Naive thymus-derived CD4-positive, alpha-beta T cell (primary cell): ENCODE measurements around the gene BCL2L1. TPM values are rescaled to one million over a fixed set of nuclear protein-coding genes. Genes with fewer than 3 reads are reported as not detected.
A peak's percentile ranks its signal among the peaks of the same experiment; 100 is the strongest.

Experiments used
- ATAC-seq: fragments of 150-1000 bp; cut with Tn5 transposase; 2 replicates; pipeline ENCODE4 v1.10.0; 2021; ENCODE audit warnings: mild to moderate bottlenecking, moderate library complexity
- CTCF ChIA-PET: fragments of 350-600 bp; sonication (Branson Sonifier 250); formaldehyde crosslinking; loops from one replicate; lab custom pipeline; 2021; ENCODE audit warnings: antibody characterized with exemption; lab: Charles Lee
- POLR2A ChIA-PET: fragments of 350-600 bp; sonication (Branson Sonifier 250); formaldehyde crosslinking; loops from one replicate; lab custom pipeline; 2021; ENCODE audit warnings: antibody characterized with exemption, inconsistent platforms; lab: Charles Lee
- DNase-seq, 9 donors: peaks; one replicate each; pipeline versions ENCODE4 v3.0.0 to v3.0.0-alpha.2; 2020 to 2022; ENCODE audit warnings: mixed read lengths in 1 of 9
- H3K27ac ChIP-seq: one replicate; pipeline ENCODE4 v1.7.0; 2013; ENCODE audit warnings: mild to moderate bottlenecking, low read depth, low read length, moderate library complexity
- H3K27me3 ChIP-seq, 2 donors: one replicate each; pipeline ENCODE4 v1.7.0; 2013; ENCODE audit warnings: low read length in 2 of 2, mild to moderate bottlenecking in 2 of 2, moderate library complexity in 2 of 2; ENCODE audit not compliant: control insufficient read depth in 2 of 2, insufficient read depth in 2 of 2
- H3K36me3 ChIP-seq, 3 experiments: 1 replicate in 2 of 3; 2 replicates in 1 of 3; pipeline ENCODE4 v1.7.0; 2013; ENCODE audit warnings: low read length in 3 of 3, mild to moderate bottlenecking in 3 of 3, moderate library complexity in 1 of 3; ENCODE audit not compliant: insufficient read depth in 3 of 3, control insufficient read depth in 2 of 3
- H3K4me1 ChIP-seq, 2 donors: one replicate each; pipeline ENCODE4 v1.7.0; 2013; ENCODE audit warnings: low read length in 2 of 2, mild to moderate bottlenecking in 2 of 2, moderate library complexity in 1 of 2; ENCODE audit not compliant: control insufficient read depth in 2 of 2, insufficient read depth in 2 of 2
- H3K4me3 ChIP-seq: 2 replicates; pipeline ENCODE4 v1.7.0; 2013; ENCODE audit warnings: mild to moderate bottlenecking, low read length
- H3K9me3 ChIP-seq, 3 experiments: 1 replicate in 2 of 3; 2 replicates in 1 of 3; pipeline ENCODE4 v1.7.0; 2013; ENCODE audit warnings: low read length in 3 of 3; ENCODE audit not compliant: control insufficient read depth in 2 of 3
- H3K27ac Mint-ChIP-seq, 9 donors: one replicate each; pipeline ENCODE4 v1.8.0; 2020 to 2022; ENCODE audit warnings: mixed read lengths in 9 of 9, mild to moderate bottlenecking in 8 of 9, moderate library complexity in 5 of 9, inconsistent platforms in 2 of 9
- H3K27me3 Mint-ChIP-seq, 5 donors: one replicate each; pipeline ENCODE4 v1.8.0; 2021 to 2022; ENCODE audit warnings: mixed read lengths in 5 of 5, mild to moderate bottlenecking in 1 of 5
- H3K36me3 Mint-ChIP-seq, 5 donors: one replicate each; pipeline ENCODE4 v1.8.0; 2020 to 2022; ENCODE audit warnings: mixed read lengths in 5 of 5, mild to moderate bottlenecking in 3 of 5, inconsistent platforms in 1 of 5
- H3K4me1 Mint-ChIP-seq, 7 donors: one replicate each; pipeline ENCODE4 v1.8.0; 2020 to 2022; ENCODE audit warnings: mixed read lengths in 7 of 7, mild to moderate bottlenecking in 3 of 7, inconsistent platforms in 1 of 7
- H3K4me3 Mint-ChIP-seq, 10 donors: one replicate each; pipeline ENCODE4 v1.8.0; 2020 to 2022; ENCODE audit warnings: mild to moderate bottlenecking in 10 of 10, mixed read lengths in 10 of 10, moderate library complexity in 6 of 10, inconsistent platforms in 2 of 10
- H3K9me3 Mint-ChIP-seq, 11 donors: one replicate each; pipeline ENCODE4 v1.8.0; 2020 to 2022; ENCODE audit warnings: mixed read lengths in 11 of 11, mild to moderate bottlenecking in 4 of 11, inconsistent platforms in 1 of 11, moderate library complexity in 1 of 11
- intact Hi-C, 2 donors: fragments of 100-400 bp; cut with micrococcal nuclease; formaldehyde crosslinking; loops; one replicate each; pipeline ENCODE4 v1.15.1; 2023
- polyA plus RNA-seq, 2 donors: library from polyadenylated mRNA; unstranded; fragments of 300-500 nt; fragmentation: Illumina TruSeq; gene quantifications; one replicate each; pipeline ENCODE4 v1.2.3, GENCODE V29; 2021
- total RNA-seq, 6 experiments: library from RNA in 5 of 6; stranded (reverse) in 5 of 6; gene quantifications; 1 replicate in 5 of 6; 2 replicates in 1 of 6; pipeline ENCODE4 v1.2.3 and lab custom pipeline; 2021 to 2026

BCL2L1 gene
- total and polyA plus RNA-seq, 7 experiments from 2014 or later: 11.5 to 111 (median 15.6) TPM

GRCh38 chr20:31690124-31690666 lies 32.5 kb downstream of the BCL2L1 start:
- H3K27ac Mint-ChIP-seq: peak overlapping the region in 7 of 9 donors; percentile 1 to 75 (median 31)
- H3K4me3 ChIP-seq: no peak overlapping the region
- H3K27ac ChIP-seq: no peak overlapping the region
- H3K9me3 ChIP-seq: no peaks in the 10 kb centered on the region
- ChIA-PET CTCF (no interaction called here), POLR2A (no interaction called here)
- H3K4me3 Mint-ChIP-seq: peak overlapping the region in 1 of 10 donors; percentile 19
- peaks cover 31 to 65% (median 58%) of the 10 kb centered on the region in 7 donors for H3K4me1 Mint-ChIP-seq
- intact Hi-C loops: no loop called here
- peaks cover 0 to 40% (median 29%) of the 10 kb centered on the region in 5 donors for H3K36me3 Mint-ChIP-seq
- no peaks in the 10 kb centered on the region for H3K27me3 ChIP-seq
- ATAC-seq (no peak), DNase-seq (no peak)
- peaks cover 0 to 18% (median 4%) of the 10 kb centered on the region in 3 experiments for H3K36me3 ChIP-seq
- H3K27me3 Mint-ChIP-seq: no peaks in the 10 kb centered on the region
- H3K4me1 ChIP-seq: peaks cover 21 to 29% of the 10 kb centered on the region in 2 donors
- H3K9me3 Mint-ChIP-seq: no peaks in the 10 kb centered on the region

- Histone ChIP-seq H3K27me3 (no peaks in the 10 kb centered on the region), H3K4me3 (no peak overlapping the region), H3K4me1 (peaks cover 20 to 29% of the 10 kb centered on the region in 2 donors), H3K27ac (no peak overlapping the region), H3K9me3 (no peaks in the 10 kb centered on the region), H3K36me3 (peaks cover 0 to 18% (median 4%) of the 10 kb centered on the region in 3 experiments)
- Mint-ChIP-seq H3K4me3 (peak overlapping the region in 1 of 10 donors; percentile 12), H3K36me3 (peaks cover 0 to 45% (median 30%) of the 10 kb centered on the region in 5 donors), H3K27me3 (no peaks in the 10 kb centered on the region), H3K27ac (peak overlapping the region in 6 of 9 donors; percentile 14 to 74 (median 54)), H3K9me3 (no peaks in the 10 kb centered on the region), H3K4me1 (peaks cover 29 to 64% (median 58%) of the 10 kb centered on the region in 7 donors)
- ChIA-PET CTCF (no interaction called here), POLR2A (no interaction called here)
- intact Hi-C loops: loop anchor here in 1 of 2 donors (2.0 kb wide), 1 partner anchor 14 kb away; no protein-coding TSS in a partner anchor
- DNase-seq (no peak), ATAC-seq (no peak)
Observed at GRCh38 chr20:31689141-31689540, 33.5 kb downstream of the BCL2L1 start.

- Histone ChIP-seq H3K27me3 (no peaks in the 10 kb centered on the region), H3K4me3 (no peak overlapping the region), H3K36me3 (peaks cover 0 to 18% (median 4%) of the 10 kb centered on the region in 3 experiments), H3K9me3 (no peaks in the 10 kb centered on the region), H3K4me1 (peaks cover 18 to 29% of the 10 kb centered on the region in 2 donors), H3K27ac (no peak overlapping the region)
- ChIA-PET CTCF (interaction anchor here (1.1 to 1.2 kb wide), 2 partner anchors 12 to 36 kb away, joined by 3 read pairs; no protein-coding TSS in a partner anchor), POLR2A (interaction anchor here (0.7 kb wide), 1 partner anchor 14 kb away, joined by 3 read pairs; no protein-coding TSS in a partner anchor)
- Mint-ChIP-seq H3K9me3 (no peaks in the 10 kb centered on the region), H3K4me1 (peaks cover 37 to 73% (median 65%) of the 10 kb centered on the region in 7 donors), H3K27me3 (no peaks in the 10 kb centered on the region), H3K4me3 (no peak overlapping the region), H3K27ac (peak overlapping the region in 1 of 9 donors; percentile 71), H3K36me3 (peaks cover 0 to 54% (median 38%) of the 10 kb centered on the region in 5 donors)
- DNase-seq: no peak
- intact Hi-C loops: loop anchor here in 1 of 2 donors (2.0 kb wide), 1 partner anchor 13 kb away; no protein-coding TSS in a partner anchor
- ATAC-seq: no peak
Observed at GRCh38 chr20:31687777-31688176, 34.9 kb downstream of the BCL2L1 start.

- H3K27me3 Mint-ChIP-seq: no peaks in the 10 kb centered on the region
- ATAC-seq (no peak), DNase-seq (no peak)
- peak overlapping the region in 7 of 9 donors; percentile 22 to 79 (median 62) for H3K27ac Mint-ChIP-seq
- H3K4me1 ChIP-seq: peaks cover 17 to 32% of the 10 kb centered on the region in 2 donors
- POLR2A ChIA-PET: interaction anchor here (0.5 to 1.0 kb wide), 2 partner anchors 11 to 15 kb away, joined by 3 to 5 read pairs; no protein-coding TSS in a partner anchor
- H3K4me3 Mint-ChIP-seq: peak overlapping the region in 2 of 10 donors; percentile 15 to 25
- H3K4me3 ChIP-seq: no peak overlapping the region
- H3K36me3 Mint-ChIP-seq: peaks cover 3 to 48% (median 30%) of the 10 kb centered on the region in 5 donors
- H3K27ac ChIP-seq: peak overlapping the region; percentile 7
- H3K27me3 ChIP-seq: no peaks in the 10 kb centered on the region
- H3K36me3 ChIP-seq: peaks cover 0 to 14% (median 4%) of the 10 kb centered on the region in 3 experiments
- no peaks in the 10 kb centered on the region for H3K9me3 ChIP-seq
- H3K9me3 Mint-ChIP-seq: no peaks in the 10 kb centered on the region
- intact Hi-C loops: loop anchor here in 1 of 2 donors (1.0 kb wide), 1 partner anchor 8 kb away; no protein-coding TSS in a partner anchor
- H3K4me1 Mint-ChIP-seq: peaks cover 40 to 77% (median 64%) of the 10 kb centered on the region in 7 donors
- CTCF ChIA-PET: interaction anchor here (0.7 kb wide), 2 partner anchors 7 to 175 kb away, joined by 3 to 4 read pairs; no protein-coding TSS in a partner anchor
Observed at GRCh38 chr20:31685853-31686643, 36.6 kb downstream of the BCL2L1 start.

GRCh38 chr20:31684153-31685015 lies 38.3 kb downstream of the BCL2L1 start:
- no peak overlapping the region for H3K27ac ChIP-seq
- ATAC-seq (peak; percentile 49), DNase-seq (no peak)
- H3K27me3 ChIP-seq: no peaks in the 10 kb centered on the region
- intact Hi-C loops: loop anchor here in 1 of 2 donors (1.0 kb wide), 1 partner anchor 9 kb away; no protein-coding TSS in a partner anchor
- peaks cover 0 to 2% (median 0%) of the 10 kb centered on the region in 11 donors for H3K9me3 Mint-ChIP-seq
- ChIA-PET CTCF (interaction anchor here (0.5 to 1.9 kb wide), 8 partner anchors 9 to 126 kb away, joined by 3 to 5 read pairs (median 4); no protein-coding TSS in a partner anchor), POLR2A (interaction anchor here (0.6 to 1.8 kb wide), 3 partner anchors 9 to 65 kb away, joined by 3 to 9 read pairs (median 3); no protein-coding TSS in a partner anchor)
- no peak overlapping the region for H3K4me3 ChIP-seq
- H3K4me3 Mint-ChIP-seq: peak overlapping the region in 7 of 10 donors; percentile 2 to 69 (median 25)
- peaks cover 29 to 42% of the 10 kb centered on the region in 2 donors for H3K4me1 ChIP-seq
- H3K9me3 ChIP-seq: no peaks in the 10 kb centered on the region
- H3K27ac Mint-ChIP-seq: peak overlapping the region; percentile 36 to 88 (median 81)
- H3K36me3 Mint-ChIP-seq: peaks cover 10 to 53% (median 31%) of the 10 kb centered on the region in 5 donors
- peaks cover 51 to 89% (median 76%) of the 10 kb centered on the region in 7 donors for H3K4me1 Mint-ChIP-seq
- peaks cover 0 to 17% (median 0%) of the 10 kb centered on the region in 3 experiments for H3K36me3 ChIP-seq
- H3K27me3 Mint-ChIP-seq: no peaks in the 10 kb centered on the region
